HCT116 (cell line): ENCODE measurements around the gene VPS26A. TPM values are rescaled to one million over a fixed set of nuclear protein-coding genes. Genes with fewer than 3 reads are reported as not detected.

ENCODE experiments used
- ATAC-seq: fragments of 200-7000 bp; cut with Tn5 transposase; 2 replicates; pipeline ENCODE4 v1.9.1; 2020; ENCODE audit warnings: mild to moderate bottlenecking, moderate library complexity
- BruUV-seq: library from RNA; stranded (reverse); fragments of 400-500 nt; replicated peaks from 2 replicates; lab custom pipeline; 2021; lab: Mats Ljungman, UMichigan
- CTCF ChIA-PET: fragments of 300-600 bp; sonication (Branson Sonifier 250); formaldehyde crosslinking; loops from one replicate; lab custom pipeline; 2021; ENCODE audit warnings: antibody characterized with exemption; lab: Charles Lee
- POLR2A ChIA-PET: fragments of 300-600, 350-600 bp; sonication (Branson Sonifier 250); formaldehyde crosslinking; loops from one replicate; lab custom pipeline; 2021; ENCODE audit warnings: antibody characterized with exemption; lab: Charles Lee
- RAD21 ChIA-PET, 2 experiments: fragments of 300-600 bp; sonication (Branson Sonifier 250); formaldehyde crosslinking; loops; one replicate each; lab custom pipeline; 2023; ENCODE audit warnings: low total read pairs in 2 of 2; ENCODE audit not compliant: uncharacterized antibody in 2 of 2, unreplicated experiment in 2 of 2, low non-redundant PET in 1 of 2; lab: Charles Lee
- DNase-seq: peaks from one replicate; pipeline ENCODE4 v3.0.0-alpha.2; 2010; ENCODE audit warnings: low read depth, low spot score
- H2AFZ ChIP-seq: fragments of 200-600 bp; shearing (Covaris generic), sonication (generic); 2 replicates; pipeline ENCODE4 v1.6.1; 2017; ENCODE audit warnings: low read depth, mixed run types, mixed read lengths, antibody characterized with exemption, low read length; ENCODE audit not compliant: poor library complexity, severe bottlenecking
- H3K27ac ChIP-seq: 2 replicates; pipeline ENCODE4 v1.5.1; 2012; ENCODE audit warnings: low read depth, low read length
- H3K27me3 ChIP-seq: fragments of 200-600 bp; sonication (generic); 2 replicates; pipeline ENCODE4 v1.6.1; 2016; ENCODE audit warnings: mixed run types, low read length, mixed read lengths; ENCODE audit not compliant: insufficient read depth
- H3K36me3 ChIP-seq, 2 experiments: fragments of 200-500 bp in 1 of 2; fragments of 200-600 bp in 1 of 2; sonication (Bioruptor generic) in 1 of 2; sonication (generic) in 1 of 2; 2 replicates each; pipeline versions ENCODE4 v1.5.1 to v1.6.1; 2014 to 2016; ENCODE audit warnings: low read length in 2 of 2, inconsistent platforms in 1 of 2, mixed read lengths in 1 of 2, mixed run types in 1 of 2; ENCODE audit not compliant: insufficient read depth in 2 of 2, control insufficient read depth in 1 of 2
- H3K4me1 ChIP-seq, 2 experiments: fragments of 200-600 bp in 1 of 2; sonication (generic) in 1 of 2; 2 replicates each; pipeline versions ENCODE4 v1.5.1 to v1.6.1; 2012 to 2017; ENCODE audit warnings: low read length in 2 of 2, inconsistent platforms in 1 of 2, mild to moderate bottlenecking in 1 of 2, mixed read lengths in 1 of 2, mixed run types in 1 of 2, moderate library complexity in 1 of 2; ENCODE audit not compliant: insufficient read depth in 2 of 2, control insufficient read depth in 1 of 2
- H3K4me2 ChIP-seq: fragments of 200-600 bp; sonication (generic); 2 replicates; pipeline ENCODE4 v1.6.1; 2017; ENCODE audit warnings: mixed run types, low read length, mixed read lengths
- H3K4me3 ChIP-seq, 2 experiments: fragments of 200-600 bp in 1 of 2; sonication (generic) in 1 of 2; replicated peaks in 1 of 2; 2 replicates each; pipeline ENCODE4 v1.5.1; 2011 to 2016; ENCODE audit warnings: low read length in 2 of 2, control low read depth in 1 of 2, low read depth in 1 of 2, mild to moderate bottlenecking in 1 of 2, mixed read lengths in 1 of 2, mixed run types in 1 of 2
- H3K79me2 ChIP-seq: fragments of 200-600 bp; sonication (generic); 2 replicates; pipeline ENCODE4 v1.6.1; 2017; ENCODE audit warnings: mild to moderate bottlenecking, mixed run types, low read length, moderate library complexity, mixed read lengths; ENCODE audit not compliant: insufficient read depth
- H3K9ac ChIP-seq: fragments of 200-600 bp; sonication (generic); 2 replicates; pipeline ENCODE4 v1.6.1; 2016; ENCODE audit warnings: low read length, mixed read lengths
- H3K9me2 ChIP-seq: fragments of 200-600 bp; sonication (generic), shearing (Covaris generic); 2 replicates; pipeline ENCODE4 v1.6.1; 2017; ENCODE audit warnings: mixed run types, mild to moderate bottlenecking, moderate library complexity; ENCODE audit not compliant: insufficient read depth
- H3K9me3 ChIP-seq, 2 experiments: fragments of 200-500 bp in 1 of 2; fragments of 200-600 bp in 1 of 2; sonication (Bioruptor generic) in 1 of 2; sonication (generic) in 1 of 2; 2 replicates each; pipeline ENCODE4 v1.6.1; 2014 to 2017; ENCODE audit warnings: low read length in 2 of 2, mixed read lengths in 2 of 2, inconsistent platforms in 1 of 2, low read depth in 1 of 2, mild to moderate bottlenecking in 1 of 2, mixed run types in 1 of 2, moderate library complexity in 1 of 2; ENCODE audit not compliant: control insufficient read depth in 1 of 2, insufficient read depth in 1 of 2
- H4K20me1 ChIP-seq: fragments of 200-600 bp; sonication (generic), shearing (Covaris generic); 2 replicates; pipeline ENCODE4 v1.6.1; 2017; ENCODE audit warnings: mixed run types, mild to moderate bottlenecking, moderate library complexity; ENCODE audit not compliant: insufficient read depth
- ATF3 ChIP-seq: IDR thresholded peaks from 2 replicates; pipeline ENCODE4 v1.6.1; 2012
- CBX3 ChIP-seq: IDR thresholded peaks from 2 replicates; pipeline ENCODE4 v1.6.1; 2012; ENCODE audit warnings: low read depth
- CTCF ChIP-seq, 3 experiments: fragments of 200-600 bp in 1 of 3; sonication (generic) in 1 of 3; IDR thresholded peaks in 2 of 3; conservative IDR thresholded peaks in 1 of 3; 2 replicates each; pipeline ENCODE4 v1.5.1; 2012 to 2017; ENCODE audit warnings: low read depth in 2 of 3, low read length in 2 of 3, antibody characterized with exemption in 1 of 3, borderline replicate concordance in 1 of 3, control low read depth in 1 of 3, mild to moderate bottlenecking in 1 of 3, mixed read lengths in 1 of 3, mixed run types in 1 of 3, moderate library complexity in 1 of 3; ENCODE audit not compliant: insufficient read depth in 1 of 3
- EGR1 ChIP-seq: IDR thresholded peaks from 2 replicates; pipeline ENCODE4 v1.6.1; 2012; ENCODE audit warnings: low read depth
- RAD21 ChIP-seq: IDR thresholded peaks from 2 replicates; pipeline ENCODE4 v1.6.1; 2012; ENCODE audit warnings: low read depth, mild to moderate bottlenecking
- YY1 ChIP-seq: IDR thresholded peaks from 2 replicates; pipeline ENCODE4 v1.6.1; 2011; ENCODE audit warnings: low read length, low read depth, moderate library complexity, mild to moderate bottlenecking; ENCODE audit not compliant: insufficient replicate concordance; ENCODE audit errors: extremely low read depth
- ZBTB33 ChIP-seq: IDR thresholded peaks from 2 replicates; pipeline ENCODE4 v1.6.1; 2011; ENCODE audit warnings: mild to moderate bottlenecking, low read length, moderate library complexity; ENCODE audit not compliant: insufficient replicate concordance; ENCODE audit errors: extremely low read depth
- ZFX ChIP-seq: fragments of 450-650 bp; IDR thresholded peaks from 2 replicates; pipeline ENCODE4 v1.6.1; 2017
- intact Hi-C: fragments of 100-400 bp; cut with micrococcal nuclease; formaldehyde crosslinking; loops from 2 replicates; pipeline ENCODE4 v1.10.0; 2022
- total RNA-seq: library from RNA; stranded (reverse); gene quantifications from one replicate; pipeline ENCODE4 v1.2.1, GENCODE V29; 2021; ENCODE audit not compliant: unreplicated experiment
- TF ChIP-seq, protein P1 (sequence below): IDR thresholded peaks from 2 replicates; pipeline ENCODE4 v1.6.1; 2012

Gene VPS26A
- total RNA-seq, 1 experiment from 2014 or later: 65.1 TPM

- TF ChIP-seq ZBTB33 (no peak), ZFX (no peak), EGR1 (no peak), ATF3 (no peak), YY1 (no peak)
- TF ChIP-seq, protein P1, sequence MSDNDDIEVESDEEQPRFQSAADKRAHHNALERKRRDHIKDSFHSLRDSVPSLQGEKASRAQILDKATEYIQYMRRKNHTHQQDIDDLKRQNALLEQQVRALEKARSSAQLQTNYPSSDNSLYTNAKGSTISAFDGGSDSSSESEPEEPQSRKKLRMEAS: no peak
- TF ChIP-seq, all 23 proteins: peak for 0
These were observed 32.8 kb upstream of the VPS26A start (continued) for GRCh38 chr10:69091143-69091651.

- Histone ChIP-seq H3K9ac (no peak overlapping the region), H4K20me1 (no peaks in the 10 kb centered on the region), H3K9me2 (no peaks in the 10 kb centered on the region), H3K9me3 (no peaks in the 10 kb centered on the region), H3K4me1 (peaks cover 0 to 2% of the 10 kb centered on the region in 2 experiments; a peak in 2 of 4 replicates), H3K79me2 (no peaks in the 10 kb centered on the region), H3K27ac (no peak overlapping the region), H3K4me2 (no peak overlapping the region), H3K4me3 (no peak overlapping the region), H3K36me3 (no peaks in the 10 kb centered on the region), H2AFZ (peak overlapping the region; percentile 89), H3K27me3 (no peaks in the 10 kb centered on the region)
- CTCF ChIA-PET: interaction anchor here (0.8 to 2.9 kb wide), 6 partner anchors 11 to 299 kb away, joined by 3 to 17 read pairs (median 6); no protein-coding TSS in a partner anchor
- TF ChIP-seq ATF3 (no peak), CBX3 (peak; percentile 79; the same call in 1 of the 2 replicates), YY1 (peak; percentile 39), RAD21 (peak; percentile 88), CTCF (IDR thresholded peaks at IDR 0.05 in 2 of 3, conservative IDR thresholded peaks at IDR 0.05 in 1 of 3; ENCODE audit: borderline replicate concordance in 1 of 3, insufficient read depth in 1 of 3, low read depth in 2 of 3, low read length in 2 of 3) (peak; percentile 57 to 87 (median 81)), EGR1 (no peak)
- TF ChIP-seq, protein P1: peak; percentile 54; the same call in 1 of the 2 replicates
- BruUV-seq: no TSS peak
- POLR2A ChIA-PET: no interaction called here
- RAD21 ChIA-PET: interaction anchor here in 1 of 2 experiments (1.1 kb wide), 1 partner anchor 299 kb away, joined by 3 read pairs; no protein-coding TSS in a partner anchor
- intact Hi-C loops: loop anchor here (1.0 to 5.0 kb wide), 2 partner anchors 88 to 301 kb away; no protein-coding TSS in a partner anchor
- peak; percentile 97 for ATAC-seq
- peak; percentile 89 for DNase-seq
These were observed 30.8 kb upstream of the VPS26A start for GRCh38 chr10:69092959-69093850.
